PC-3 (cell line): ENCODE results near the gene HYAL1. TPM values are rescaled to one million over a fixed set of nuclear protein-coding genes. Genes with fewer than 3 reads are reported as not detected.

Experiments
- ATAC-seq: fragments of 200-7000 bp; cut with Tn5 transposase; 2 replicates; pipeline ENCODE4 v1.9.1; 2020; ENCODE audit warnings: mild to moderate bottlenecking, moderate library complexity
- BruUV-seq: library from RNA; stranded (reverse); fragments of 400-500 nt; replicated peaks from 2 replicates; lab custom pipeline; 2021; lab: Mats Ljungman, UMichigan
- CTCF ChIA-PET: fragments of 300-600 bp; sonication (Branson Sonifier 250); formaldehyde crosslinking; loops from one replicate; lab custom pipeline; 2022; ENCODE audit warnings: antibody characterized with exemption; lab: Charles Lee
- POLR2A ChIA-PET: fragments of 300-600 bp; sonication (Branson Sonifier 250); formaldehyde crosslinking; loops from one replicate; lab custom pipeline; 2022; ENCODE audit warnings: antibody characterized with exemption; ENCODE audit not compliant: unreplicated experiment; lab: Charles Lee
- DNase-seq: peaks from one replicate; pipeline ENCODE4 v3.0.0-alpha.2; 2015
- H2AFZ ChIP-seq: fragments of 300-600 bp; sonication (generic); 2 replicates; pipeline ENCODE4 v1.6.0; 2016; ENCODE audit warnings: antibody characterized with exemption, low read length
- H3F3A ChIP-seq: fragments of 300-600 bp; sonication (generic); one replicate; pipeline ENCODE4 v1.6.0; 2017; ENCODE audit warnings: antibody characterized with exemption, low read length, control low read depth, mild to moderate bottlenecking; ENCODE audit not compliant: unreplicated experiment
- H3K27ac ChIP-seq: fragments of 300-600 bp; sonication (generic); 2 replicates; pipeline ENCODE4 v1.5.1; 2016; ENCODE audit warnings: mild to moderate bottlenecking, low read length
- H3K27me3 ChIP-seq: fragments of 300-600 bp; sonication (generic); 2 replicates; pipeline ENCODE4 v1.6.1; 2016; ENCODE audit warnings: low read length, mixed read lengths
- H3K36me3 ChIP-seq: fragments of 300-600 bp; sonication (generic); 2 replicates; pipeline ENCODE4 v1.6.1; 2016; ENCODE audit warnings: low read depth, mixed run types, low read length, mixed read lengths
- H3K4me1 ChIP-seq: fragments of 300-600 bp; sonication (generic); 2 replicates; pipeline ENCODE4 v1.5.1; 2016; ENCODE audit warnings: low read length; ENCODE audit not compliant: insufficient read depth
- H3K4me2 ChIP-seq: fragments of 300-600 bp; sonication (generic); 2 replicates; pipeline ENCODE4 v1.6.0; 2016; ENCODE audit warnings: low read length
- H3K4me3 ChIP-seq: fragments of 300-600 bp; sonication (generic); 2 replicates; pipeline ENCODE4 v1.5.1; 2016; ENCODE audit warnings: mild to moderate bottlenecking, low read length, mixed read lengths
- H3K79me2 ChIP-seq: fragments of 300-600 bp; sonication (generic); 2 replicates; pipeline ENCODE4 v1.6.1; 2017; ENCODE audit warnings: low read length, mixed read lengths
- H3K9ac ChIP-seq: fragments of 300-600 bp; sonication (generic); 2 replicates; pipeline ENCODE4 v1.6.0; 2016; ENCODE audit warnings: mild to moderate bottlenecking, low read length
- H3K9me2 ChIP-seq: fragments of 300-600 bp; sonication (generic); replicated peaks from 2 replicates; pipeline ENCODE4 v1.6.1; 2016; ENCODE audit warnings: mixed run types, low read length, mixed read lengths
- H3K9me3 ChIP-seq: fragments of 300-600 bp; sonication (generic); 2 replicates; pipeline ENCODE4 v1.6.1; 2016; ENCODE audit warnings: low read length, mixed read lengths
- H4K20me1 ChIP-seq: fragments of 300-600 bp; sonication (generic); 2 replicates; pipeline ENCODE4 v1.6.1; 2016; ENCODE audit warnings: low read length, mixed read lengths
- EZH2 ChIP-seq: fragments of 300-600 bp; sonication (generic); IDR thresholded peaks from one replicate; pipeline ENCODE4 v1.6.1; 2017; ENCODE audit warnings: antibody characterized with exemption, mild to moderate bottlenecking, low read length; ENCODE audit not compliant: unreplicated experiment
- EZH2phosphoT487 ChIP-seq: fragments of 300-600 bp; sonication (generic); IDR thresholded peaks from 2 replicates; pipeline ENCODE4 v1.6.1; 2018; ENCODE audit warnings: mild to moderate bottlenecking, antibody characterized with exemption, low read length, borderline replicate concordance
- intact Hi-C: fragments of 100-400 bp; cut with micrococcal nuclease; formaldehyde crosslinking; loops from 2 replicates; pipeline ENCODE4 v1.9.0; 2023
- total RNA-seq: library from RNA; depleted of rRNA; stranded (reverse); fragments of >200 nt; gene quantifications from 2 replicates; pipeline ENCODE4 v1.2.3, GENCODE V29; 2014
- TF ChIP-seq, protein P1 (sequence below): fragments of 300-600 bp; sonication (generic); conservative IDR thresholded peaks from 2 replicates; pipeline ENCODE4 v1.5.1; 2017; ENCODE audit warnings: antibody characterized with exemption, low read depth, mild to moderate bottlenecking, low read length

The HYAL1 gene
- total RNA-seq, 1 experiment from 2014 or later = 1.3 TPM

GRCh38 chr3:50342813-50343633 lies 39.6 kb upstream of the HYAL1 start:
- Histone ChIP-seq H3K27me3 (no peaks in the 10 kb centered on the region), H3K4me2 (no peak overlapping the region), H4K20me1 (no peaks in the 10 kb centered on the region), H3K79me2 (no peaks in the 10 kb centered on the region), H3K27ac (no peak overlapping the region), H3K9me2 (no peaks in the 10 kb centered on the region), H3F3A (peaks cover 4% of the 10 kb centered on the region), H3K4me1 (peaks cover 9% of the 10 kb centered on the region), H3K9me3 (no peaks in the 10 kb centered on the region), H3K9ac (no peak overlapping the region), H3K36me3 (no peaks in the 10 kb centered on the region), H3K4me3 (no peak overlapping the region), H2AFZ (no peak overlapping the region)
- BruUV-seq = no TSS peak
- TF ChIP-seq EZH2phosphoT487 (no peak), EZH2 (no peak)
- TF ChIP-seq, protein P1, sequence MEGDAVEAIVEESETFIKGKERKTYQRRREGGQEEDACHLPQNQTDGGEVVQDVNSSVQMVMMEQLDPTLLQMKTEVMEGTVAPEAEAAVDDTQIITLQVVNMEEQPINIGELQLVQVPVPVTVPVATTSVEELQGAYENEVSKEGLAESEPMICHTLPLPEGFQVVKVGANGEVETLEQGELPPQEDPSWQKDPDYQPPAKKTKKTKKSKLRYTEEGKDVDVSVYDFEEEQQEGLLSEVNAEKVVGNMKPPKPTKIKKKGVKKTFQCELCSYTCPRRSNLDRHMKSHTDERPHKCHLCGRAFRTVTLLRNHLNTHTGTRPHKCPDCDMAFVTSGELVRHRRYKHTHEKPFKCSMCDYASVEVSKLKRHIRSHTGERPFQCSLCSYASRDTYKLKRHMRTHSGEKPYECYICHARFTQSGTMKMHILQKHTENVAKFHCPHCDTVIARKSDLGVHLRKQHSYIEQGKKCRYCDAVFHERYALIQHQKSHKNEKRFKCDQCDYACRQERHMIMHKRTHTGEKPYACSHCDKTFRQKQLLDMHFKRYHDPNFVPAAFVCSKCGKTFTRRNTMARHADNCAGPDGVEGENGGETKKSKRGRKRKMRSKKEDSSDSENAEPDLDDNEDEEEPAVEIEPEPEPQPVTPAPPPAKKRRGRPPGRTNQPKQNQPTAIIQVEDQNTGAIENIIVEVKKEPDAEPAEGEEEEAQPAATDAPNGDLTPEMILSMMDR = no peak
- DNase-seq = no peak
- intact Hi-C loops = no loop called here
- ChIA-PET POLR2A (no interaction called here), CTCF (interaction anchor here (0.8 kb wide), 1 partner anchor 10 kb away, joined by 3 read pairs; no protein-coding TSS in a partner anchor)
- ATAC-seq = no peak

GRCh38 chr3:50341996-50342650 lies 38.7 kb upstream of the HYAL1 start:
- H3F3A ChIP-seq = no peaks in the 10 kb centered on the region
- no peaks in the 10 kb centered on the region for H3K27me3 ChIP-seq
- DNase-seq (no peak), ATAC-seq (no peak)
- intact Hi-C loops = no loop called here
- peaks cover under 1% of the 10 kb centered on the region; the same call in 1 of the 2 replicates for H3K79me2 ChIP-seq
- no peaks in the 10 kb centered on the region for H3K36me3 ChIP-seq
- BruUV-seq = no TSS peak
- no peak overlapping the region for H3K4me3 ChIP-seq
- H2AFZ ChIP-seq = no peak overlapping the region
- H3K9me3 ChIP-seq = no peaks in the 10 kb centered on the region
- no peaks in the 10 kb centered on the region for H4K20me1 ChIP-seq
- H3K4me1 ChIP-seq = peaks cover 10% of the 10 kb centered on the region
- TF ChIP-seq EZH2phosphoT487 = no peak
- TF ChIP-seq, protein P1 = no peak
- TF ChIP-seq EZH2 = no peak
- no peaks in the 10 kb centered on the region for H3K9me2 ChIP-seq
- no peak overlapping the region for H3K4me2 ChIP-seq
- POLR2A ChIA-PET = no interaction called here
- CTCF ChIA-PET = no interaction called here
- no peak overlapping the region for H3K27ac ChIP-seq
- H3K9ac ChIP-seq = no peak overlapping the region

- ATAC-seq = no peak
- Histone ChIP-seq H3K27me3 (no peaks in the 10 kb centered on the region), H3K27ac (no peak overlapping the region), H3K9me2 (no peaks in the 10 kb centered on the region), H3K4me2 (no peak overlapping the region), H3K79me2 (peaks cover 6% of the 10 kb centered on the region), H4K20me1 (no peaks in the 10 kb centered on the region), H3K9ac (no peak overlapping the region), H3K4me1 (peaks cover 10% of the 10 kb centered on the region), H3K4me3 (no peak overlapping the region), H3K9me3 (no peaks in the 10 kb centered on the region), H3F3A (no peaks in the 10 kb centered on the region), H2AFZ (no peak overlapping the region), H3K36me3 (no peaks in the 10 kb centered on the region)
- DNase-seq = no peak
- CTCF ChIA-PET = no interaction called here
- intact Hi-C loops = no loop called here
- POLR2A ChIA-PET = no interaction called here
- no TSS peak for BruUV-seq
- TF ChIP-seq EZH2phosphoT487 (no peak), EZH2 (no peak)
- TF ChIP-seq, protein P1 = no peak
These were observed 38.2 kb upstream of the HYAL1 start for GRCh38 chr3:50341537-50341936.
